B cell (primary cell): ENCODE results near the gene MICU1. TPM values are rescaled to one million over a fixed set of nuclear protein-coding genes. Genes with fewer than 3 reads are reported as not detected.

Experiments used
- ATAC-seq: fragments of 200-7000 bp; cut with Tn5 transposase; one replicate; pipeline ENCODE4 v1.10.0; 2021; ENCODE audit warnings: low read depth, mild to moderate bottlenecking, moderate number of reproducible peaks, moderate library complexity
- CTCF ChIA-PET: fragments of 350-600 bp; sonication (Branson Sonifier 250); formaldehyde crosslinking; loops from one replicate; lab custom pipeline; 2021; ENCODE audit warnings: antibody characterized with exemption, inconsistent platforms; lab: Charles Lee
- POLR2A ChIA-PET: fragments of 350-600 bp; sonication (Branson Sonifier 250); formaldehyde crosslinking; loops from one replicate; lab custom pipeline; 2021; ENCODE audit warnings: antibody characterized with exemption; lab: Charles Lee
- DNase-seq: peaks from one replicate; pipeline ENCODE4 v3.0.0; 2013
- H2AFZ ChIP-seq: 2 replicates; pipeline ENCODE4 v1.6.1; 2012; ENCODE audit warnings: mild to moderate bottlenecking, low read depth, low read length; ENCODE audit not compliant: insufficient read depth, poor library complexity, severe bottlenecking
- H3K27ac ChIP-seq, 2 donors: 1 replicate in 1 of 2; 2 replicates in 1 of 2; pipeline ENCODE4 v1.5.1; 2012 to 2013; ENCODE audit warnings: low read length in 2 of 2, mild to moderate bottlenecking in 2 of 2, moderate library complexity in 1 of 2
- H3K27me3 ChIP-seq, 4 experiments: fragments of 200-600 bp in 1 of 4; sonication (generic) in 1 of 4; replicated peaks in 1 of 4; 1 replicate in 2 of 4; 2 replicates in 2 of 4; pipeline versions ENCODE4 v1.6.1 to v1.7.0; 2013 to 2016; ENCODE audit warnings: low read length in 3 of 4, mild to moderate bottlenecking in 2 of 4, mixed read lengths in 1 of 4, moderate library complexity in 1 of 4; ENCODE audit not compliant: insufficient read depth in 4 of 4, control insufficient read depth in 3 of 4; ENCODE audit errors: control extremely low read depth in 1 of 4
- H3K36me3 ChIP-seq, 2 experiments: replicated peaks in 1 of 2; 1 replicate in 1 of 2; 2 replicates in 1 of 2; pipeline versions ENCODE4 v1.6.1 to v1.7.1; 2013; ENCODE audit warnings: low read length in 1 of 2; ENCODE audit not compliant: insufficient read depth in 2 of 2, control insufficient read depth in 1 of 2; ENCODE audit errors: control extremely low read depth in 1 of 2, extremely low read depth in 1 of 2
- H3K4me1 ChIP-seq, 2 donors: fragments of 200-600 bp in 1 of 2; sonication (generic) in 1 of 2; 1 replicate in 1 of 2; 2 replicates in 1 of 2; pipeline versions ENCODE4 v1.5.1 to v1.6.1; 2013 to 2017; ENCODE audit warnings: low read length in 2 of 2; ENCODE audit not compliant: control insufficient read depth in 2 of 2, insufficient read depth in 2 of 2
- H3K4me2 ChIP-seq: replicated peaks from 2 replicates; pipeline ENCODE3; 2012; ENCODE audit warnings: mild to moderate bottlenecking, low read depth, low read length; ENCODE audit not compliant: poor library complexity, severe bottlenecking
- H3K4me3 ChIP-seq, 5 experiments: fragments of 200-600 bp in 1 of 5; sonication (generic) in 1 of 5; 1 replicate in 3 of 5; 2 replicates in 2 of 5; pipeline versions ENCODE4 v1.5.1 to v1.7.0; 2011 to 2016; ENCODE audit warnings: low read length in 4 of 5, mild to moderate bottlenecking in 4 of 5, low read depth in 2 of 5, control low read depth in 1 of 5, moderate library complexity in 1 of 5; ENCODE audit not compliant: insufficient read depth in 1 of 5; ENCODE audit errors: control extremely low read depth in 1 of 5, extremely low read depth in 1 of 5
- H3K79me2 ChIP-seq: fragments of 200-600 bp; sonication (generic); one replicate; pipeline ENCODE4 v1.6.0; 2016; ENCODE audit warnings: low read length; ENCODE audit not compliant: control insufficient read depth, insufficient read depth
- H3K9ac ChIP-seq: fragments of 200-600 bp; sonication (generic); 2 replicates; pipeline ENCODE4 v1.6.1; 2017; ENCODE audit warnings: mild to moderate bottlenecking, low read length, moderate library complexity
- H3K9me3 ChIP-seq, 3 donors: one replicate each; pipeline versions ENCODE4 v1.6.1 to v1.7.1; 2013; ENCODE audit warnings: low read length in 2 of 3; ENCODE audit not compliant: control insufficient read depth in 2 of 3, insufficient read depth in 1 of 3; ENCODE audit errors: control extremely low read depth in 1 of 3
- H4K20me1 ChIP-seq: 2 replicates; pipeline ENCODE4 v1.6.0; 2012; ENCODE audit warnings: mild to moderate bottlenecking, low read length; ENCODE audit not compliant: insufficient read depth, control insufficient read depth, poor library complexity, severe bottlenecking
- H3K27ac Mint-ChIP-seq: one replicate; pipeline ENCODE4 v1.8.0; 2021; ENCODE audit warnings: mixed read lengths
- H3K27me3 Mint-ChIP-seq: one replicate; pipeline ENCODE4 v1.8.0; 2021; ENCODE audit warnings: mixed read lengths
- H3K4me1 Mint-ChIP-seq: one replicate; pipeline ENCODE4 v1.8.0; 2021; ENCODE audit warnings: mixed read lengths
- H3K4me3 Mint-ChIP-seq: one replicate; pipeline ENCODE4 v1.8.0; 2021; ENCODE audit warnings: mixed read lengths
- H3K9me3 Mint-ChIP-seq: one replicate; pipeline ENCODE4 v1.8.0; 2022; ENCODE audit warnings: mixed read lengths; ENCODE audit not compliant: insufficient read depth
- CTCF ChIP-seq: fragments of 200-600 bp; IDR thresholded peaks from one replicate; pipeline ENCODE4 v1.8.0; 2022; ENCODE audit warnings: antibody characterized with exemption, mild to moderate bottlenecking
- EZH2 ChIP-seq: IDR thresholded peaks from 2 replicates; pipeline ENCODE4 v1.6.1; 2012; ENCODE audit warnings: borderline replicate concordance, low read depth, mild to moderate bottlenecking, moderate library complexity, low read length; ENCODE audit not compliant: insufficient read depth, poor library complexity, severe bottlenecking
- WGBS: methylation state at CpG from one replicate; pipeline ENCODE4 v1.1.5; 2013; ENCODE audit warnings: missing lambda C conversion rate; ENCODE audit not compliant: insufficient coverage; 5-methylcytosine and 5-hydroxymethylcytosine counted together
- intact Hi-C: fragments of 100-400 bp; cut with micrococcal nuclease; formaldehyde crosslinking; loops from one replicate; pipeline ENCODE4 v1.10.0; 2022
- polyA plus RNA-seq: library from polyadenylated mRNA; depleted of rRNA; stranded (reverse); fragments of >200 nt; gene quantifications from 2 replicates; pipeline ENCODE4 v1.2.3, GENCODE V29; 2012
- total RNA-seq, 2 donors: library from RNA; stranded (reverse); fragments of 120-200 nt in 1 of 2; gene quantifications; 1 replicate in 1 of 2; 2 replicates in 1 of 2; pipeline versions ENCODE4 v1.2.3 to v1.2.4, GENCODE V29; 2013 to 2022

Gene MICU1
- total and polyA plus RNA-seq, 2 donors (not counting 1 experiment from before 2014, with no cell fraction given), result 12.0 to 34.7 TPM

GRCh38 chr10:72659694-72660093 lies 33.8 kb upstream of the MICU1 start:
- Histone ChIP-seq H3K27me3 (no peaks in the 10 kb centered on the region), H2AFZ (no peak overlapping the region), H3K79me2 (no peaks in the 10 kb centered on the region), H3K36me3 (no peaks in the 10 kb centered on the region), H4K20me1 (no peaks in the 10 kb centered on the region), H3K4me1 (no peaks in the 10 kb centered on the region), H3K9me3 (no peaks in the 10 kb centered on the region), H3K4me3 (no peak overlapping the region), H3K4me2 (no peak overlapping the region), H3K27ac (no peak overlapping the region), H3K9ac (no peak overlapping the region)
- ChIA-PET CTCF (interaction anchor here (0.6 kb wide), 1 partner anchor 296 kb away, joined by 3 read pairs; no protein-coding TSS in a partner anchor), POLR2A (no interaction called here)
- Mint-ChIP-seq H3K4me3 (no peak overlapping the region), H3K9me3 (no peaks in the 10 kb centered on the region), H3K27ac (no peak overlapping the region), H3K27me3 (peaks cover 3% of the 10 kb centered on the region), H3K4me1 (no peaks in the 10 kb centered on the region)
- ATAC-seq (no peak), DNase-seq (no peak)
- intact Hi-C loops, result no loop called here
- WGBS, result 93% methylated on average over 5 of the region's 8 CpGs
- TF ChIP-seq EZH2, result no peak
- no peak for TF ChIP-seq CTCF

- H3K27me3 Mint-ChIP-seq, result peaks cover 3% of the 10 kb centered on the region
- H4K20me1 ChIP-seq, result no peaks in the 10 kb centered on the region
- H3K36me3 ChIP-seq, result no peaks in the 10 kb centered on the region
- no peaks in the 10 kb centered on the region for H3K4me1 Mint-ChIP-seq
- ATAC-seq, result no peak
- no peak for TF ChIP-seq EZH2
- TF ChIP-seq CTCF, result no peak
- H3K27ac ChIP-seq, result no peak overlapping the region
- H3K79me2 ChIP-seq, result no peaks in the 10 kb centered on the region
- no peak overlapping the region for H2AFZ ChIP-seq
- H3K9me3 Mint-ChIP-seq, result no peaks in the 10 kb centered on the region
- intact Hi-C loops, result no loop called here
- H3K4me2 ChIP-seq, result no peak overlapping the region
- no peaks in the 10 kb centered on the region for H3K27me3 ChIP-seq
- H3K27ac Mint-ChIP-seq, result no peak overlapping the region
- no peak overlapping the region for H3K4me3 Mint-ChIP-seq
- H3K4me1 ChIP-seq, result no peaks in the 10 kb centered on the region
- H3K9me3 ChIP-seq, result no peaks in the 10 kb centered on the region
- ChIA-PET CTCF (no interaction called here), POLR2A (no interaction called here)
- H3K4me3 ChIP-seq, result no peak overlapping the region
- no peak for DNase-seq
- no peak overlapping the region for H3K9ac ChIP-seq
- WGBS, result 100% methylated on average over 5 of the region's 5 CpGs
These were observed 33.0 kb upstream of the MICU1 start for GRCh38 chr10:72658696-72659400.
